B cell (primary cell): ENCODE data around the gene HSCB. TPM values are rescaled to one million over a fixed set of nuclear protein-coding genes. Genes with fewer than 3 reads are reported as not detected.

Source experiments
- ATAC-seq: fragments of 200-7000 bp; cut with Tn5 transposase; one replicate; pipeline ENCODE4 v1.10.0; 2021; ENCODE audit warnings: low read depth, mild to moderate bottlenecking, moderate number of reproducible peaks, moderate library complexity
- CTCF ChIA-PET: fragments of 350-600 bp; sonication (Branson Sonifier 250); formaldehyde crosslinking; loops from one replicate; lab custom pipeline; 2021; ENCODE audit warnings: antibody characterized with exemption, inconsistent platforms; lab: Charles Lee
- POLR2A ChIA-PET: fragments of 350-600 bp; sonication (Branson Sonifier 250); formaldehyde crosslinking; loops from one replicate; lab custom pipeline; 2021; ENCODE audit warnings: antibody characterized with exemption; lab: Charles Lee
- DNase-seq: peaks from one replicate; pipeline ENCODE4 v3.0.0; 2013
- H2AFZ ChIP-seq: 2 replicates; pipeline ENCODE4 v1.6.1; 2012; ENCODE audit warnings: mild to moderate bottlenecking, low read depth, low read length; ENCODE audit not compliant: insufficient read depth, poor library complexity, severe bottlenecking
- H3K27ac ChIP-seq, 2 donors: 1 replicate in 1 of 2; 2 replicates in 1 of 2; pipeline ENCODE4 v1.5.1; 2012 to 2013; ENCODE audit warnings: low read length in 2 of 2, mild to moderate bottlenecking in 2 of 2, moderate library complexity in 1 of 2
- H3K27me3 ChIP-seq, 4 experiments: fragments of 200-600 bp in 1 of 4; sonication (generic) in 1 of 4; replicated peaks in 1 of 4; 1 replicate in 2 of 4; 2 replicates in 2 of 4; pipeline versions ENCODE4 v1.6.1 to v1.7.0; 2013 to 2016; ENCODE audit warnings: low read length in 3 of 4, mild to moderate bottlenecking in 2 of 4, mixed read lengths in 1 of 4, moderate library complexity in 1 of 4; ENCODE audit not compliant: insufficient read depth in 4 of 4, control insufficient read depth in 3 of 4; ENCODE audit errors: control extremely low read depth in 1 of 4
- H3K36me3 ChIP-seq, 2 experiments: replicated peaks in 1 of 2; 1 replicate in 1 of 2; 2 replicates in 1 of 2; pipeline versions ENCODE4 v1.6.1 to v1.7.1; 2013; ENCODE audit warnings: low read length in 1 of 2; ENCODE audit not compliant: insufficient read depth in 2 of 2, control insufficient read depth in 1 of 2; ENCODE audit errors: control extremely low read depth in 1 of 2, extremely low read depth in 1 of 2
- H3K4me1 ChIP-seq, 2 donors: fragments of 200-600 bp in 1 of 2; sonication (generic) in 1 of 2; 1 replicate in 1 of 2; 2 replicates in 1 of 2; pipeline versions ENCODE4 v1.5.1 to v1.6.1; 2013 to 2017; ENCODE audit warnings: low read length in 2 of 2; ENCODE audit not compliant: control insufficient read depth in 2 of 2, insufficient read depth in 2 of 2
- H3K4me2 ChIP-seq: replicated peaks from 2 replicates; pipeline ENCODE3; 2012; ENCODE audit warnings: mild to moderate bottlenecking, low read depth, low read length; ENCODE audit not compliant: poor library complexity, severe bottlenecking
- H3K4me3 ChIP-seq, 5 experiments: fragments of 200-600 bp in 1 of 5; sonication (generic) in 1 of 5; 1 replicate in 3 of 5; 2 replicates in 2 of 5; pipeline versions ENCODE4 v1.5.1 to v1.7.0; 2011 to 2016; ENCODE audit warnings: low read length in 4 of 5, mild to moderate bottlenecking in 4 of 5, low read depth in 2 of 5, control low read depth in 1 of 5, moderate library complexity in 1 of 5; ENCODE audit not compliant: insufficient read depth in 1 of 5; ENCODE audit errors: control extremely low read depth in 1 of 5, extremely low read depth in 1 of 5
- H3K79me2 ChIP-seq: fragments of 200-600 bp; sonication (generic); one replicate; pipeline ENCODE4 v1.6.0; 2016; ENCODE audit warnings: low read length; ENCODE audit not compliant: control insufficient read depth, insufficient read depth
- H3K9ac ChIP-seq: fragments of 200-600 bp; sonication (generic); 2 replicates; pipeline ENCODE4 v1.6.1; 2017; ENCODE audit warnings: mild to moderate bottlenecking, low read length, moderate library complexity
- H3K9me3 ChIP-seq, 3 donors: one replicate each; pipeline versions ENCODE4 v1.6.1 to v1.7.1; 2013; ENCODE audit warnings: low read length in 2 of 3; ENCODE audit not compliant: control insufficient read depth in 2 of 3, insufficient read depth in 1 of 3; ENCODE audit errors: control extremely low read depth in 1 of 3
- H4K20me1 ChIP-seq: 2 replicates; pipeline ENCODE4 v1.6.0; 2012; ENCODE audit warnings: mild to moderate bottlenecking, low read length; ENCODE audit not compliant: insufficient read depth, control insufficient read depth, poor library complexity, severe bottlenecking
- H3K27ac Mint-ChIP-seq: one replicate; pipeline ENCODE4 v1.8.0; 2021; ENCODE audit warnings: mixed read lengths
- H3K27me3 Mint-ChIP-seq: one replicate; pipeline ENCODE4 v1.8.0; 2021; ENCODE audit warnings: mixed read lengths
- H3K4me1 Mint-ChIP-seq: one replicate; pipeline ENCODE4 v1.8.0; 2021; ENCODE audit warnings: mixed read lengths
- H3K4me3 Mint-ChIP-seq: one replicate; pipeline ENCODE4 v1.8.0; 2021; ENCODE audit warnings: mixed read lengths
- H3K9me3 Mint-ChIP-seq: one replicate; pipeline ENCODE4 v1.8.0; 2022; ENCODE audit warnings: mixed read lengths; ENCODE audit not compliant: insufficient read depth
- CTCF ChIP-seq: fragments of 200-600 bp; IDR thresholded peaks from one replicate; pipeline ENCODE4 v1.8.0; 2022; ENCODE audit warnings: antibody characterized with exemption, mild to moderate bottlenecking
- EZH2 ChIP-seq: IDR thresholded peaks from 2 replicates; pipeline ENCODE4 v1.6.1; 2012; ENCODE audit warnings: borderline replicate concordance, low read depth, mild to moderate bottlenecking, moderate library complexity, low read length; ENCODE audit not compliant: insufficient read depth, poor library complexity, severe bottlenecking
- WGBS: methylation state at CpG from one replicate; pipeline ENCODE4 v1.1.5; 2013; ENCODE audit warnings: missing lambda C conversion rate; ENCODE audit not compliant: insufficient coverage; 5-methylcytosine and 5-hydroxymethylcytosine counted together
- intact Hi-C: fragments of 100-400 bp; cut with micrococcal nuclease; formaldehyde crosslinking; loops from one replicate; pipeline ENCODE4 v1.10.0; 2022
- polyA plus RNA-seq: library from polyadenylated mRNA; depleted of rRNA; stranded (reverse); fragments of >200 nt; gene quantifications from 2 replicates; pipeline ENCODE4 v1.2.3, GENCODE V29; 2012
- total RNA-seq, 2 donors: library from RNA; stranded (reverse); fragments of 120-200 nt in 1 of 2; gene quantifications; 1 replicate in 1 of 2; 2 replicates in 1 of 2; pipeline versions ENCODE4 v1.2.3 to v1.2.4, GENCODE V29; 2013 to 2022

The HSCB gene
- total and polyA plus RNA-seq, 2 donors (not counting 1 experiment from before 2014, with no cell fraction given): 12.8 to 18.3 TPM

- 17% methylated on average over 7 of the region's 14 CpGs for WGBS
- Histone ChIP-seq H3K4me2 (peak overlapping the region; percentile 88), H3K27ac (no peak overlapping the region), H3K9me3 (no peaks in the 10 kb centered on the region), H3K36me3 (peaks cover 0 to under 1% of the 10 kb centered on the region in 2 experiments), H3K4me3 (peak overlapping the region in 3 of 5 experiments; percentile 82 to 98 (median 92)), H3K9ac (peak overlapping the region; percentile 99), H4K20me1 (no peaks in the 10 kb centered on the region), H3K79me2 (peaks cover 29% of the 10 kb centered on the region), H2AFZ (peak overlapping the region; percentile 48), H3K27me3 (no peaks in the 10 kb centered on the region), H3K4me1 (peaks cover 27 to 37% of the 10 kb centered on the region in 2 donors)
- H3K9me3 Mint-ChIP-seq: no peaks in the 10 kb centered on the region
- CTCF ChIA-PET: interaction anchor here (0.6 to 1.2 kb wide), 3 partner anchors 18 to 444 kb away, joined by 3 to 5 read pairs (median 4); no protein-coding TSS in a partner anchor
- ATAC-seq (no peak), DNase-seq (peak; percentile 51)
- POLR2A ChIA-PET: no interaction called here
- H3K27ac Mint-ChIP-seq: peak overlapping the region; percentile 75
- no peaks in the 10 kb centered on the region for H3K27me3 Mint-ChIP-seq
- intact Hi-C loops: loop anchor here (1.0 to 5.0 kb wide), 3 partner anchors 80 to 1465 kb away; partner anchors contain the start of genes OSM, TTC28 and ZNRF3
- TF ChIP-seq CTCF (no peak), EZH2 (no peak)
- H3K4me3 Mint-ChIP-seq: peak overlapping the region; percentile 86
- peaks cover 39% of the 10 kb centered on the region for H3K4me1 Mint-ChIP-seq
These were observed 60.2 kb downstream of the HSCB start for GRCh38 chr22:28801845-28802594.
